EH (cell line): ENCODE data around the gene SAMD14.

ENCODE experiments used
- DNase-seq: peaks from one replicate; pipeline ENCODE4 v3.0.0-alpha.2; 2015; ENCODE audit warnings: low read depth

SAMD14 gene

GRCh38 chr17:50075446-50076032 lies 54.4 kb downstream of the SAMD14 start:
- no peak for DNase-seq

- DNase-seq = no peak
Observed at GRCh38 chr17:50074227-50074626, 55.7 kb downstream of the SAMD14 start.

DNA sequence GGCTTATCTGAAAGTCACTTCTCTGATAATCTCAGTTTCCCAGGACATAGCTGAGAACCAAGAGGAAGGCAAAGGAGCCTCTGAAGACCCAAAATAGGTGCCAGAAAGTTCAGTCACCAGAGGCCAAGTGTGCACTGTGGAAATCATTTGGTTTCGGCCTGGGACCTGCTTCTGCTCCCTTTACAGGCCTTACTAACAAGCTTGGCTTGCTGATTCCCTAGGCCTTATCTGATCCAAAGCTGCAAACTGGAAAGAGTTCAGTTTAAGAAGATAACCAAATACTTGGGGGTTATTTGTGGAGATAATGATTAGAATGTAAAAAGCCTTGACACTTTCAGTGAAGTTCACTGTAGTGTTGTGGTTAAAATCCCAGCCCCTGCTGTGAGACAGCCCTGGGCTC lies 57.0 kb downstream of the SAMD14 start:
- DNase-seq = no peak

- no peak for DNase-seq
Observed at GRCh38 chr17:50072130-50072529, 57.8 kb downstream of the SAMD14 start.

GRCh38 chr17:50071692-50072091 lies 58.3 kb downstream of the SAMD14 start:
- no peak for DNase-seq

GRCh38 chr17:50070908-50071680 lies 58.9 kb downstream of the SAMD14 start:
- DNase-seq = no peak

DNA sequence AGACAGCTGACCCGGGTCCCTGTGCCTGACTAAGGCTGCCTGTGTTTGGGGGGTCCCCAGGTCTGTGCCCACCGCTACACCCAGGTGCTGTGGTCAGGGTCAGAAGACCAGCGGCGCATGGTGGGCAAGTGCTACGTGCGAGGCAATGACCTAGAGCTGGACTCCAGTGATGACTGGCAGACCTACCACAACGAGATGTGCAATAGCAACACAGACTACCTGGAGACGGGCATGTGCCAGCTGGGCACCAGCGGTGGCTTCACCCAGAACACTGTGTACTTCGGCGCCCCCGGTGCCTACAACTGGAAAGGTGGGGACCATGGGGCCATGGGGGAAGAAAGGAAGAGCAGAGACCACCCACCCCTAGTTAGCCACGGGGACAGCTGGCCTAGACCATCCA lies 62.0 kb downstream of the SAMD14 start:
- no peak for DNase-seq

- DNase-seq = no peak
Observed at GRCh38 chr17:50066995-50067394, 63.0 kb downstream of the SAMD14 start.

DNA sequence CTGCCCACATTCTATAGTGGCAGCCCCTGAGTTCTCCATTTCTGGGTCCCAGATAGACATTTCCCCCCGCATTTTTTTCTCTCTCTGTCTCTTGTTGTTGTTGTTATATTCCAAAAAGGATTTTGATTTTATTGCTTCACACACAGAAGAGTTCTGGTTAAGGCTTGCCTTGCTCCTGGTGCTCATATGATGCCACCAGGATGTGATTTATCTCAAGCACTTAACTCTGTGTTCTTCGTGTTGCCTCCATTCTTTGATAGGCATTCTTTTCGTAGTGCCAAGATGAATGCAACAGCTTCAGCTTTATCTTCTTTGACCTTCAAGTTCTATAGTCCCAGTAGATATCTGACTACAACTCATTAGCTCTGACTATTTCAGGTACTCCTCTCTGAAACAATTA lies 64.9 kb downstream of the SAMD14 start:
- no peak for DNase-seq

- DNase-seq = peak; percentile 99
Observed at GRCh38 chr17:50064253-50065001, 65.5 kb downstream of the SAMD14 start.

- peak; percentile 66 for DNase-seq
Observed at GRCh38 chr17:50063561-50064252, 66.3 kb downstream of the SAMD14 start.

DNA sequence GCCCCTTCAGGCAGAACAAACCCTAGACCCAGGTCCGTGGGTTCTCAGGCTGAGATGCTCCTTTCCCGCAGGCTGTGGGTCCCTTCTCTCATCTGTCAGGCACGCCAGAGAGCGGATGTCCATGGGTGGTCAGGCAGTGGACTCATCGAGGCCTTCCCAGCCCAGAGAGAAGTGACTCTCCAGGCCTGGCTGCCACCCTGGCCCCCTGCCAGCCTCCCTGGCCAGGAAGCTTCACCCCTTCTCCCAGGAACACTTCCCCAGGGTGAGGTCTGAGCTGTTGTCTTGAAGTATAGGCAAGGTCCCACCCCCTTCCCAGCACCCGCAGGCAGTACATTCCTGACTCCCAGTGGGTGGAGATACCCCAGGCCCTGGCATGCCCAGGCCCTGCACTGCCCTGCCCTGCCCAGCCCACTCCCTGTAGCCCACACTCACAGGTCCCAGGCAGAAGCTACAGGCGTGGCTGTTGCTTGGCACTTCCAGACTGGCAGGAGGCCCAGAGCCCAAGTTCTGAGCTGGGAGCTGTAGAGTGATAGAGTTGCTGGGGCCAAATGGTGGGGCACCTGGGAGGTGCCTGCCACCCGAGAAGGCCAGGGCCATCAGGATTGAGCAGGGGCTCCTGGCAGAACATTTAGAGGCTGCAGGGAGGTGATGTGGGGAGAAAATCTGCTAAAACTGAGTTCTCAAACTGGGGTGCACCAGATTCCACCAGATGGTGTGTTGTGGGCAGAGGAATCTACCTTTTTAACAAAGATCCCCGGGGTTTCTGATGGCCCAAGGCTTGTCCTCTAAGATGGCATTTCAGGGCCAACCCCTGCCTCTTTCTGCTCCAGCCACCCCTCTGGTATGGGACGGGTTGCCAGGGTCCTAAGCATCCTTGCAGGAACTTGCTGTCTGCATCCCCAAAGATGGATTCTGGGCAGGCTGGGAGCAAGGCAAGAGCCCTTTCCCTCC lies 67.4 kb downstream of the SAMD14 start:
- peak; percentile 98 for DNase-seq

DNA sequence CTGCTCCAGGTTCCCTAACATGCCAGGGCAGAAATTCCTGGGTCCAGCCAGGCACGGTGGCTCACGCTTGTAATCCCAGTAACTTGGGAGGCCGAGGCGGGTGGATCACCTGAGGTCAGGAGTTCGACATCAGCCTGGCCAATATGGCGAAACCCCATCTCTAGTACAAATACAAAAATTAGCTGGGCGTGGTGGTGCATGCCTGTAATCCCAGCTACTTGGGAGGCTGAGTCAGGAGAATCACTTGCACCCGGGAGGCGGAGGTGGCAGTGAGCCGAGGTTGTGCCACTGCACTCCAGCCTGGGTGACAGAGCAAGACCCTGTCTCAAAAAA lies 68.3 kb downstream of the SAMD14 start:
- peak; percentile 20 for DNase-seq

GRCh38 chr17:50060951-50061712 lies 68.8 kb downstream of the SAMD14 start:
- DNase-seq = peak; percentile 94
